GM10248 (cell line): Measurements from ENCODE around the gene HSDL2.

ENCODE experiments used
- CTCF ChIA-PET: fragments of 300-600 bp; sonication (Branson Sonifier 250); formaldehyde crosslinking; extraction: SDS; loops from one replicate; lab custom pipeline; 2021; ENCODE audit warnings: antibody characterized with exemption; lab: Yijun Ruan, JAX
- POLR2A ChIA-PET: fragments of 350-650 bp; sonication (Branson Sonifier 250); formaldehyde crosslinking; extraction: SDS; loops from one replicate; lab custom pipeline; 2020; ENCODE audit warnings: antibody characterized with exemption; lab: Yijun Ruan, JAX
- DNase-seq: peaks from one replicate; pipeline ENCODE4 v3.0.0; 2012; ENCODE audit errors: extremely low spot score
- CTCF ChIP-seq: IDR thresholded peaks from 2 replicates; pipeline ENCODE4 v1.5.1; 2012; ENCODE audit warnings: mild to moderate bottlenecking, low read depth; ENCODE audit errors: extremely low read depth, missing control alignments, control extremely low read depth

Gene HSDL2

GRCh38 chr9:112379177-112380101 lies 469 bp upstream of the HSDL2 start:
- ChIA-PET POLR2A (interaction anchor here (0.5 to 0.7 kb wide), 4 partner anchors 12 to 374 kb away, joined by 3 to 4 read pairs (median 4); no protein-coding TSS in a partner anchor), CTCF (interaction anchor here (0.6 to 4.8 kb wide), 14 partner anchors 10 to 618 kb away, joined by 3 to 36 read pairs (median 4); partner anchors contain the start of gene PTBP3)
- no peak for TF ChIP-seq CTCF
- DNase-seq: peak; percentile 97

- CTCF ChIA-PET: interaction anchor here (4.8 kb wide), 1 partner anchor 19 kb away, joined by 36 read pairs; no protein-coding TSS in a partner anchor
- POLR2A ChIA-PET: interaction anchor here (0.6 kb wide), 1 partner anchor 429 kb away, joined by 3 read pairs; no protein-coding TSS in a partner anchor
- no peak for TF ChIP-seq CTCF
- peak; percentile 29 for DNase-seq
Measured at GRCh38 chr9:112380825-112381221, 915 bp downstream of the HSDL2 start.

GRCh38 chr9:112382066-112382465 lies 2.2 kb downstream of the HSDL2 start:
- DNase-seq: no peak
- TF ChIP-seq CTCF: no peak
- POLR2A ChIA-PET: no interaction called here
- CTCF ChIA-PET: no interaction called here

- CTCF ChIA-PET: no interaction called here
- DNase-seq: no peak
- no peak for TF ChIP-seq CTCF
- POLR2A ChIA-PET: no interaction called here
Measured at GRCh38 chr9:112382501-112383364, 2.8 kb downstream of the HSDL2 start.

- TF ChIP-seq CTCF: no peak
- DNase-seq: no peak
- ChIA-PET POLR2A (interaction anchor here (0.6 kb wide), 1 partner anchor 223 kb away, joined by 4 read pairs; no protein-coding TSS in a partner anchor), CTCF (no interaction called here)
Measured at GRCh38 chr9:112384219-112384618, 4.3 kb downstream of the HSDL2 start.

- no peak for DNase-seq
- POLR2A ChIA-PET: interaction anchor here (0.6 kb wide), 1 partner anchor 223 kb away, joined by 4 read pairs; no protein-coding TSS in a partner anchor
- no peak for TF ChIP-seq CTCF
- CTCF ChIA-PET: no interaction called here
Measured at GRCh38 chr9:112384690-112385089, 4.8 kb downstream of the HSDL2 start.
